ENCODE data around the gene VTA1.
A peak's percentile ranks its signal among the peaks of the same experiment; 100 is the strongest.

GRCh38 chr6:142155895-142156757 lies 9.1 kb downstream of the VTA1 start:
- TF ChIP-seq, protein P1, sequence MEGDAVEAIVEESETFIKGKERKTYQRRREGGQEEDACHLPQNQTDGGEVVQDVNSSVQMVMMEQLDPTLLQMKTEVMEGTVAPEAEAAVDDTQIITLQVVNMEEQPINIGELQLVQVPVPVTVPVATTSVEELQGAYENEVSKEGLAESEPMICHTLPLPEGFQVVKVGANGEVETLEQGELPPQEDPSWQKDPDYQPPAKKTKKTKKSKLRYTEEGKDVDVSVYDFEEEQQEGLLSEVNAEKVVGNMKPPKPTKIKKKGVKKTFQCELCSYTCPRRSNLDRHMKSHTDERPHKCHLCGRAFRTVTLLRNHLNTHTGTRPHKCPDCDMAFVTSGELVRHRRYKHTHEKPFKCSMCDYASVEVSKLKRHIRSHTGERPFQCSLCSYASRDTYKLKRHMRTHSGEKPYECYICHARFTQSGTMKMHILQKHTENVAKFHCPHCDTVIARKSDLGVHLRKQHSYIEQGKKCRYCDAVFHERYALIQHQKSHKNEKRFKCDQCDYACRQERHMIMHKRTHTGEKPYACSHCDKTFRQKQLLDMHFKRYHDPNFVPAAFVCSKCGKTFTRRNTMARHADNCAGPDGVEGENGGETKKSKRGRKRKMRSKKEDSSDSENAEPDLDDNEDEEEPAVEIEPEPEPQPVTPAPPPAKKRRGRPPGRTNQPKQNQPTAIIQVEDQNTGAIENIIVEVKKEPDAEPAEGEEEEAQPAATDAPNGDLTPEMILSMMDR (optimal IDR thresholded peaks at IDR 0.05 in 1 of 3, IDR thresholded peaks at IDR 0.05 in 1 of 3, conservative IDR thresholded peaks at IDR 0.05 in 1 of 3; ENCODE audit: extremely low read depth in 1 of 3, insufficient read depth in 2 of 3, low read length in 3 of 3): peak in 2 of 3 experiments; percentile 14 to 35
- TF ChIP-seq EZH2 (IDR thresholded peaks at IDR 0.05; ENCODE audit: low read length): no peak
